Measurements from ENCODE around the gene CTSE.

GRCh38 chr1:206058927-206059292, 35.2 kb upstream of the CTSE start:
- no peak for TF ChIP-seq POLR2A (IDR thresholded peaks at IDR 0.05)
- no peak for TF ChIP-seq CTCF (IDR thresholded peaks at IDR 0.05)
